GM23338 (cell line): Measurements from ENCODE around the gene LRIG3.

Experiments
- CREB1 ChIP-seq: fragments of 250-450 bp; sonication (Bioruptor Pico); IDR thresholded peaks from 2 replicates; pipeline ENCODE4 v1.5.0; 2020; ENCODE audit warnings: low read depth, mild to moderate bottlenecking, moderate library complexity
- EZH2 ChIP-seq: fragments of 200-600 bp; sonication (generic); IDR thresholded peaks from one replicate; pipeline ENCODE4 v1.8.0; 2017; ENCODE audit warnings: antibody characterized with exemption, mild to moderate bottlenecking, low read depth; ENCODE audit not compliant: unreplicated experiment
- EZH2phosphoT487 ChIP-seq: fragments of 200-600 bp; sonication (generic); IDR thresholded peaks from one replicate; pipeline ENCODE4 v1.8.1; 2018; ENCODE audit warnings: antibody characterized with exemption; ENCODE audit not compliant: unreplicated experiment
- JUNB ChIP-seq: IDR thresholded peaks from one replicate; pipeline ENCODE4 v1.6.1; 2016; ENCODE audit warnings: antibody characterized with exemption; ENCODE audit not compliant: unreplicated experiment
- NANOG ChIP-seq: IDR thresholded peaks from 2 replicates; pipeline ENCODE4 v1.6.1; 2016; ENCODE audit warnings: antibody characterized with exemption, borderline replicate concordance
- POLR2AphosphoS5 ChIP-seq: IDR thresholded peaks from 2 replicates; pipeline ENCODE4 v1.6.1; 2016; ENCODE audit warnings: antibody characterized with exemption, low read depth
- ZNF114 ChIP-seq: fragments of 250-450 bp; sonication (Bioruptor Pico); IDR thresholded peaks from 2 replicates; pipeline ENCODE4 v1.5.0; 2020; ENCODE audit warnings: mild to moderate bottlenecking, moderate library complexity
- ZNF331 ChIP-seq: fragments of 250-450 bp; sonication (Bioruptor Pico); IDR thresholded peaks from 2 replicates; pipeline ENCODE4 v1.5.0; 2020; ENCODE audit warnings: low read depth, mild to moderate bottlenecking, moderate library complexity
- TF ChIP-seq, protein P1 (sequence below), 2 experiments: fragments of 200-600 bp in 1 of 2; sonication (generic) in 1 of 2; conservative IDR thresholded peaks; 2 replicates each; pipeline versions ENCODE4 v1.5.1 to v1.6.1; 2016 to 2017; ENCODE audit warnings: antibody characterized with exemption in 2 of 2, low read depth in 2 of 2, mild to moderate bottlenecking in 2 of 2, moderate library complexity in 1 of 2
- TF ChIP-seq, protein P2 (sequence below): IDR thresholded peaks from one replicate; pipeline ENCODE4 v1.6.1; 2018; ENCODE audit warnings: antibody characterized with exemption; ENCODE audit not compliant: unreplicated experiment
- TF ChIP-seq, protein P3 (sequence below): IDR thresholded peaks from 2 replicates; pipeline ENCODE4 v1.6.1; 2016; ENCODE audit warnings: antibody characterized with exemption

GRCh38 chr12:58916161-58916621, 4.1 kb downstream of the LRIG3 start:
- TF ChIP-seq EZH2 (no peak), POLR2AphosphoS5 (no peak), EZH2phosphoT487 (no peak), CREB1 (CRISPR knock-in tag) (no peak), ZNF331 (CRISPR knock-in tag) (no peak), JUNB (no peak), NANOG (no peak), ZNF114 (no peak)
- TF ChIP-seq, protein P1, sequence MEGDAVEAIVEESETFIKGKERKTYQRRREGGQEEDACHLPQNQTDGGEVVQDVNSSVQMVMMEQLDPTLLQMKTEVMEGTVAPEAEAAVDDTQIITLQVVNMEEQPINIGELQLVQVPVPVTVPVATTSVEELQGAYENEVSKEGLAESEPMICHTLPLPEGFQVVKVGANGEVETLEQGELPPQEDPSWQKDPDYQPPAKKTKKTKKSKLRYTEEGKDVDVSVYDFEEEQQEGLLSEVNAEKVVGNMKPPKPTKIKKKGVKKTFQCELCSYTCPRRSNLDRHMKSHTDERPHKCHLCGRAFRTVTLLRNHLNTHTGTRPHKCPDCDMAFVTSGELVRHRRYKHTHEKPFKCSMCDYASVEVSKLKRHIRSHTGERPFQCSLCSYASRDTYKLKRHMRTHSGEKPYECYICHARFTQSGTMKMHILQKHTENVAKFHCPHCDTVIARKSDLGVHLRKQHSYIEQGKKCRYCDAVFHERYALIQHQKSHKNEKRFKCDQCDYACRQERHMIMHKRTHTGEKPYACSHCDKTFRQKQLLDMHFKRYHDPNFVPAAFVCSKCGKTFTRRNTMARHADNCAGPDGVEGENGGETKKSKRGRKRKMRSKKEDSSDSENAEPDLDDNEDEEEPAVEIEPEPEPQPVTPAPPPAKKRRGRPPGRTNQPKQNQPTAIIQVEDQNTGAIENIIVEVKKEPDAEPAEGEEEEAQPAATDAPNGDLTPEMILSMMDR (conservative IDR thresholded peaks at IDR 0.05; ENCODE audit: low read depth in 2 of 2) = no peak
- TF ChIP-seq, protein P2, sequence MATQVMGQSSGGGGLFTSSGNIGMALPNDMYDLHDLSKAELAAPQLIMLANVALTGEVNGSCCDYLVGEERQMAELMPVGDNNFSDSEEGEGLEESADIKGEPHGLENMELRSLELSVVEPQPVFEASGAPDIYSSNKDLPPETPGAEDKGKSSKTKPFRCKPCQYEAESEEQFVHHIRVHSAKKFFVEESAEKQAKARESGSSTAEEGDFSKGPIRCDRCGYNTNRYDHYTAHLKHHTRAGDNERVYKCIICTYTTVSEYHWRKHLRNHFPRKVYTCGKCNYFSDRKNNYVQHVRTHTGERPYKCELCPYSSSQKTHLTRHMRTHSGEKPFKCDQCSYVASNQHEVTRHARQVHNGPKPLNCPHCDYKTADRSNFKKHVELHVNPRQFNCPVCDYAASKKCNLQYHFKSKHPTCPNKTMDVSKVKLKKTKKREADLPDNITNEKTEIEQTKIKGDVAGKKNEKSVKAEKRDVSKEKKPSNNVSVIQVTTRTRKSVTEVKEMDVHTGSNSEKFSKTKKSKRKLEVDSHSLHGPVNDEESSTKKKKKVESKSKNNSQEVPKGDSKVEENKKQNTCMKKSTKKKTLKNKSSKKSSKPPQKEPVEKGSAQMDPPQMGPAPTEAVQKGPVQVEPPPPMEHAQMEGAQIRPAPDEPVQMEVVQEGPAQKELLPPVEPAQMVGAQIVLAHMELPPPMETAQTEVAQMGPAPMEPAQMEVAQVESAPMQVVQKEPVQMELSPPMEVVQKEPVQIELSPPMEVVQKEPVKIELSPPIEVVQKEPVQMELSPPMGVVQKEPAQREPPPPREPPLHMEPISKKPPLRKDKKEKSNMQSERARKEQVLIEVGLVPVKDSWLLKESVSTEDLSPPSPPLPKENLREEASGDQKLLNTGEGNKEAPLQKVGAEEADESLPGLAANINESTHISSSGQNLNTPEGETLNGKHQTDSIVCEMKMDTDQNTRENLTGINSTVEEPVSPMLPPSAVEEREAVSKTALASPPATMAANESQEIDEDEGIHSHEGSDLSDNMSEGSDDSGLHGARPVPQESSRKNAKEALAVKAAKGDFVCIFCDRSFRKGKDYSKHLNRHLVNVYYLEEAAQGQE = no peak
- TF ChIP-seq, protein P3, sequence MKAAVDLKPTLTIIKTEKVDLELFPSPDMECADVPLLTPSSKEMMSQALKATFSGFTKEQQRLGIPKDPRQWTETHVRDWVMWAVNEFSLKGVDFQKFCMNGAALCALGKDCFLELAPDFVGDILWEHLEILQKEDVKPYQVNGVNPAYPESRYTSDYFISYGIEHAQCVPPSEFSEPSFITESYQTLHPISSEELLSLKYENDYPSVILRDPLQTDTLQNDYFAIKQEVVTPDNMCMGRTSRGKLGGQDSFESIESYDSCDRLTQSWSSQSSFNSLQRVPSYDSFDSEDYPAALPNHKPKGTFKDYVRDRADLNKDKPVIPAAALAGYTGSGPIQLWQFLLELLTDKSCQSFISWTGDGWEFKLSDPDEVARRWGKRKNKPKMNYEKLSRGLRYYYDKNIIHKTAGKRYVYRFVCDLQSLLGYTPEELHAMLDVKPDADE = no peak
